ENCODE measurements around the gene TMEM11. TPM values are rescaled to one million over a fixed set of nuclear protein-coding genes. Genes with fewer than 3 reads are reported as not detected.

The TMEM11 gene
- total and polyA plus RNA-seq, 2 donors from 2014 or later = 17.4 to 34.2 TPM

DNA sequence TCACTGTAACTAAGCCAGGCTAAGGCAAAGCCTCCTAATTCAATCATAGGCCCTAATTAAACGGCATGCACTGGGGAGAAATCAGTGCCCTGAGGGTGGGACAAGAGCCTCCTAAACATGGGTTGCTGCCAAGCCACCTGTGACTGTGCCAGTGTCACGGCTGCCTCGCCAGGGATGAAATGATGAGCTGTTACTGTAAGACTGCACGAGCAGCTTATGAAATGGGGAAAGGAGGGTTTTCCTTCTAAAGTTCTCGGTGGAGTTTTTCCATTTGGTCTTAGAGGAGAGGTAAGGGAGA, 12.7 kb downstream of the TMEM11 start:
- H3K36me3 ChIP-seq (ENCODE audit: control insufficient read depth in 2 of 3, insufficient read depth in 3 of 3, low read length in 3 of 3) = peaks cover 0 to 5% (median 0%) of the 10 kb centered on the region in 3 donors
- H3K9me3 ChIP-seq (ENCODE audit: control insufficient read depth in 2 of 3, insufficient read depth in 1 of 3, low read length in 3 of 3) = no peaks in the 10 kb centered on the region
- TF ChIP-seq, protein P1, sequence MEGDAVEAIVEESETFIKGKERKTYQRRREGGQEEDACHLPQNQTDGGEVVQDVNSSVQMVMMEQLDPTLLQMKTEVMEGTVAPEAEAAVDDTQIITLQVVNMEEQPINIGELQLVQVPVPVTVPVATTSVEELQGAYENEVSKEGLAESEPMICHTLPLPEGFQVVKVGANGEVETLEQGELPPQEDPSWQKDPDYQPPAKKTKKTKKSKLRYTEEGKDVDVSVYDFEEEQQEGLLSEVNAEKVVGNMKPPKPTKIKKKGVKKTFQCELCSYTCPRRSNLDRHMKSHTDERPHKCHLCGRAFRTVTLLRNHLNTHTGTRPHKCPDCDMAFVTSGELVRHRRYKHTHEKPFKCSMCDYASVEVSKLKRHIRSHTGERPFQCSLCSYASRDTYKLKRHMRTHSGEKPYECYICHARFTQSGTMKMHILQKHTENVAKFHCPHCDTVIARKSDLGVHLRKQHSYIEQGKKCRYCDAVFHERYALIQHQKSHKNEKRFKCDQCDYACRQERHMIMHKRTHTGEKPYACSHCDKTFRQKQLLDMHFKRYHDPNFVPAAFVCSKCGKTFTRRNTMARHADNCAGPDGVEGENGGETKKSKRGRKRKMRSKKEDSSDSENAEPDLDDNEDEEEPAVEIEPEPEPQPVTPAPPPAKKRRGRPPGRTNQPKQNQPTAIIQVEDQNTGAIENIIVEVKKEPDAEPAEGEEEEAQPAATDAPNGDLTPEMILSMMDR (IDR thresholded peaks at IDR 0.05; ENCODE audit: borderline replicate concordance, extremely low read depth, insufficient read depth) = no peak
- no peak overlapping the region for H3K9ac ChIP-seq (ENCODE audit: low read length in 3 of 3)
- H3K27me3 ChIP-seq (ENCODE audit: control insufficient read depth, insufficient read depth, low read length) = no peaks in the 10 kb centered on the region
- peaks cover 0 to 7% (median 0%) of the 10 kb centered on the region in 3 donors for H3K4me1 ChIP-seq (ENCODE audit: control insufficient read depth in 2 of 3, insufficient read depth in 2 of 3, low read depth in 1 of 3, low read length in 3 of 3)
- no peak for FAIRE-seq
- intact Hi-C loops (cut with DNase I) = no loop called here
- H3K4me3 ChIP-seq (ENCODE audit: low read length in 3 of 3) = no peak overlapping the region
- no peak for DNase-seq
- no peak overlapping the region for H3K27ac ChIP-seq (ENCODE audit: low read depth in 2 of 2, low read length in 2 of 2)

- H3K36me3 ChIP-seq (ENCODE audit: control insufficient read depth in 2 of 3, insufficient read depth in 3 of 3, low read length in 3 of 3) = peaks cover under 1 to 5% (median under 1%) of the 10 kb centered on the region in 3 donors
- no peak for FAIRE-seq
- no peak overlapping the region for H3K27ac ChIP-seq (ENCODE audit: low read depth in 2 of 2, low read length in 2 of 2)
- TF ChIP-seq, protein P1 (IDR thresholded peaks at IDR 0.05; ENCODE audit: borderline replicate concordance, extremely low read depth, insufficient read depth) = no peak
- no peak for DNase-seq
- no peak overlapping the region for H3K9ac ChIP-seq (ENCODE audit: low read length in 3 of 3)
- H3K9me3 ChIP-seq (ENCODE audit: control insufficient read depth in 2 of 3, insufficient read depth in 1 of 3, low read length in 3 of 3) = no peaks in the 10 kb centered on the region
- H3K4me3 ChIP-seq (ENCODE audit: low read length in 3 of 3) = no peak overlapping the region
- no peaks in the 10 kb centered on the region for H3K27me3 ChIP-seq (ENCODE audit: control insufficient read depth, insufficient read depth, low read length)
- peaks cover 0 to 7% (median 0%) of the 10 kb centered on the region in 3 donors for H3K4me1 ChIP-seq (ENCODE audit: control insufficient read depth in 2 of 3, insufficient read depth in 2 of 3, low read depth in 1 of 3, low read length in 3 of 3)
- intact Hi-C loops (cut with DNase I) = no loop called here
Observed at GRCh38 chr17:21200590-21201297, 13.2 kb downstream of the TMEM11 start.

- Histone ChIP-seq H3K4me3 (ENCODE audit: low read length in 3 of 3) (no peak overlapping the region), H3K27me3 (ENCODE audit: control insufficient read depth, insufficient read depth, low read length) (no peaks in the 10 kb centered on the region), H3K4me1 (ENCODE audit: control insufficient read depth in 2 of 3, insufficient read depth in 2 of 3, low read depth in 1 of 3, low read length in 3 of 3) (peaks cover 0 to 5% (median 0%) of the 10 kb centered on the region in 3 donors), H3K36me3 (ENCODE audit: control insufficient read depth in 2 of 3, insufficient read depth in 3 of 3, low read length in 3 of 3) (peaks cover 2 to 5% (median 2%) of the 10 kb centered on the region in 3 donors), H3K9me3 (ENCODE audit: control insufficient read depth in 2 of 3, insufficient read depth in 1 of 3, low read length in 3 of 3) (no peaks in the 10 kb centered on the region), H3K27ac (ENCODE audit: low read depth in 2 of 2, low read length in 2 of 2) (no peak overlapping the region), H3K9ac (ENCODE audit: low read length in 3 of 3) (no peak overlapping the region)
- TF ChIP-seq, protein P1 (IDR thresholded peaks at IDR 0.05; ENCODE audit: borderline replicate concordance, extremely low read depth, insufficient read depth) = no peak
- DNase-seq (no peak), FAIRE-seq (no peak)
- intact Hi-C loops (cut with DNase I) = no loop called here
Observed at GRCh38 chr17:21199856-21200255, 14.1 kb downstream of the TMEM11 start.
